ENCODE data around the gene C1orf52.

The C1orf52 gene

DNA sequence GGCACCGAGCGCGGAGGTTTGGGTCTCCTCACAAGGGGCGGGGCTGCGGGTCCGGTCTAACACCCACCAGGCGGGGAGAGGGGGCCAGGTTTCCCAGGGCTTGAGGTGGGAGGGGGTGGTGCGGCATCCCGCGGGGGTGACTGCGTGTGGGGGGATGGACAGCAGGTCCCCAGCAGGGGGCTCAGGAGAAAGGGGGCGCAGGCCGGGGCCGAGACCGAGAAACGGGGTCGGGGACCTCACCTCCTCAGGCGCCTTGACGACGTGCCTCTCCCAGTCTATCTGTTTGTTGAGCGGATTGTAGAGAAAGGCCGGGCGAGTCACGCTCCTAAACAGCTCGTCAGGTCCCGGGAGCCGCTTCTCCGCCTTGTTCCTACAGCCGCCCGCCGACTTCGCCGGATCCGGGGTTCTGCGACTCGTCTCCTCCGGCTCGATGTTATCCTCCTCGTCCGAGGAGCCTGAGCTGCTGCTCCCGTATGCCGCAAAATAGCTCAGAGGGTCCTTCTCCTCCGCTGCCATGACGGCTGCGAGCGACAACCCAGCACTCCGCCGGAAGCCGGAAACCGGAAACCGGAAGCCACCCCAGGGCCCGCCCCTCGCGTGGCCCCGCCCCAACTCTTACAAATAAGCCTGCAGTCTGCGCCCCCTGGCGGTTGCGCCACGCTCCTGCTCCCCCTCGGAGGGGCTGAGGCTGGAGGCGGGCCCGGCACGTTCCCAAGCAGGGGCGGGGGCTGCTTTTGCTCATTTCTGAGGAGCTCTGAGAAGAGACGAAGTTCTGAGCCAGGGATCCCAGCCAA is at the start of gene C1orf52:
Gene C1orf52 (minus strand): TSS at position 545 of the 794 bp plus-strand sequence. CDS start 29 bp downstream, at position 516.
- peak; percentile 96 for DNase-seq (ENCODE audit: low read depth)

DNA sequence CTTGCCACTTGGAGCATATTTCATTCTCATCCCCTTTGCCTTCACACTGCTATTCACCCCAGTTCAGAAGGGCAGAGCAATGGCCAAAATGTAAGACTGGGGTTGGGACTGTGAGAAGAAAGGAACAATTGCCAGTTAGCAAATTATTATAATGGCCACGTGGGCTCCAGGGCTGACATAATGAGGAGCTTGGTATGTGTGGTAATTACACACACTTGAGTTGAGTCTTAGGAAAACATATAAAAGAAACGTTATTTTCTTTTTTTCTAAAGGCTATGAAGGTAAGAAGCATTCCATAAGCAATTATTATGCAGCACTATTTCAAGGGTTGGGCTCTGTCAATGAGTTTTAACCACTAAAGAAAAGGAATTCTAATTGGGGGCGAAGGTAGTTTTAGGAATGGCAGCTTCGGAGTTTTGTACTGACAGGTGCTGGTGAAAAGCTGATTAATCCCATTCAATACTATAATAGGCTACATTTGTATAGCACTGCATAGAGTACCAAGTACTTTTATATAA is 49.4 kb upstream of the C1orf52 start:
- no peak for DNase-seq (ENCODE audit: low read depth)

DNA sequence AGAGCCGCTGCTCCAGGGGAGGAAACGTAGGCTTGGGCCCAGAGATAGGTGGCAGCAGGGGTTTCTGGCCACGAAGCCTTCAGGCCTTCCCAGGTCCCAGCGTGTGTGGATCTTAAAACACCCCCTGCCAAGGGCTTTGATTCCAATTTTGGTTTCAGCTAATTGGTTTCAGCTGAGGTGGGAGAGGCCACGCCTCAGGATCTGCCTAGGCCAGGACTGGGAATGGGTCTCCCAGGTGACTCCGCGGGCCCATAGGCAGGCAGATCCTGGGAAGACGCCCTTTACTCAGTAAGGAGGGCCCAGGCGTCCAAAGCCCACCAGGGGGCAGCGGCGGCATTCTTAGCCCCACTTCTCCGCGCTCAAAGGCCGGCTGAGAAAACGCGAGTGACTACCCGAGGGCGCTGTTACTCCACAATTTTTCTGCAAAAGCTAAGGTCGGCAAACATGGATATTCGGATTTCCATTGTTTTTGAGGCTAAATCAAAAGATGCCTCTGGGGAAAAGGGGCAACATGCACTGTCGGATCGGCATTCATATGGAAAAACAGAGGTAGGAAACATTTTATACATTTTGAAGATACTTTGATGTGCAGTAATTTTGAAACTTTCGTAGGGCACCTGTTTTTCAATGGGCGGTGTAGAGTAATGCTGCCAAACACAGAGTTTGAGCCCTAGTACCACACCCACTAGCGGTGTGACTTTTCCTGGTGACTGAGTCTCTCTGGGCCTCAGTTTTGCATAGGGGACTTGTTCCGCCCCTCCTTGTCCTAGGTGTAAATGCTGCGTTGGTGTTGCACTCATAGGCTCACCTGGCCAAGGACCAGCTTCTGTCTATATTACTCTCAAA is 48.7 kb upstream of the C1orf52 start:
- peak; percentile 41 for DNase-seq (ENCODE audit: low read depth)

DNA sequence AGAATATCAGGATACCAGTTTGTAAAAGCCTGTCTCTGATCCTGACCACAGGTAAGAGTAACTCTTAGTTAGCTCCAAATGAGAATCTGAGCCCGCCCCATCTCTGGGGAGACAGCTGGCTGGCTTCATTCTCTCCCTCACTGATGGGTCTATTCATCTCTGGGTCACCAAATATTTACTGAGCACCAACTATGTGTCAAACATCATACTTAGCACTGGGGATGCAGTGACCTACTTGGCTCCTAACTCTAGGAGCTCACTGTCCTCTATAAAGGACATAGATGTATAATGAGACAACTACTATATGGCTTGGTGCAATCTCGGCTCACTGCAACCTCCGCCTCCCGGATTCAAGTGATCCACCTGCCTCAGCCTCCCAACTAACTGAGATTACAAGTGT is 46.8 kb upstream of the C1orf52 start:
- no peak for DNase-seq (ENCODE audit: low read depth)

DNA sequence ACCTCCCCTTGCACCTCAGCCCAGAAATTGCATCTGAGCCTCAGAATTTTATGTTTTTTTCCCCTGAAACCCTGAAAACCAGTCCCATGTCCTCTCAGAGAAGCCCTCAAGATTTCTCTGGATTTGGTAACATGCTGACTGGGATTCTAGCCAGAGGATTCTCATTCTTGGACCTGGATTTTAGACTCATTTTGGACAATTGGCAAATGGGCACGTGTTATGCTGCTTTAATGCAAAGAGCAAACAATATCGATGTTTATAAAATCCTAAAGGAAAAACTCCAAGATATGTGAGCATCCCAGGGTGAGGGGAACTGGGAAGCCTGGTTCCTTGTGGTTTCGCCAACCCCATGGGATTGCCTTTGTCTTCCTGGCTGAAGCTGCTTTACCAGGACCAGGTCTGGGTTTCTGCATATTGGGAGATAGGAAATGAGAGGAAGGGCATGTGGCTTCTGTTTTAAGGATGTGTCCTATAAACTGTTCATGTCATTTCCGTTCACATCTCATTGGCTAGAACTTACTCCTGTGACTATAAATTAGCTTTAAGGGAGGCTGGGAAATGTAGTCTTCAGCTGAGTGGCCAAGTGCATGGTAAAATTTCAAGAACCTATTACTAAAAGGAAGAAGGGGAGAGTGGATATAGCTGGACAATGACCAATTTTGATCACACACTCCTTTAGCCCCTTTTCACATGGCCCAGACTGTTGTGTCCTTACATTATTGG is 44.1 kb upstream of the C1orf52 start:
- DNase-seq (ENCODE audit: low read depth) = no peak

DNA sequence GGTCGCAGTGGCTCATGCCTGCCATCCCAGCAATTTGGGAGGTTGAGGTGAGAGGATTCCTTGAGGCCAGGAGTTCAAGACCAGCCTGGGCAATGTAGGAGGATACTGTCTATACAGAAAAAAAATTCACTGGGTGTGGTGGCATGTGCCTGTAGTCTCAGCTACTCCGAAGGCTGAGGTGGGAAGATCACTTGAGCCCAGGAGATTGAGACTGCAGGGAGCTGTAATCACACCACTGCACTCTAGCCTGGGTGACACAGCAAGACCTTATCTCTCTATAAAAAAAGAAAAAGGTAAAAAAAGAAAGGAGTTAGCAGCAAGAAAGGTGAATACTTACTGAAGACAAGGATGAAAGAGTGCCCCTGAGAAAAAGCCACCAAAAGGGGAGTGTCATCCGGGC is 40.7 kb upstream of the C1orf52 start:
- no peak for DNase-seq (ENCODE audit: low read depth)

DNA sequence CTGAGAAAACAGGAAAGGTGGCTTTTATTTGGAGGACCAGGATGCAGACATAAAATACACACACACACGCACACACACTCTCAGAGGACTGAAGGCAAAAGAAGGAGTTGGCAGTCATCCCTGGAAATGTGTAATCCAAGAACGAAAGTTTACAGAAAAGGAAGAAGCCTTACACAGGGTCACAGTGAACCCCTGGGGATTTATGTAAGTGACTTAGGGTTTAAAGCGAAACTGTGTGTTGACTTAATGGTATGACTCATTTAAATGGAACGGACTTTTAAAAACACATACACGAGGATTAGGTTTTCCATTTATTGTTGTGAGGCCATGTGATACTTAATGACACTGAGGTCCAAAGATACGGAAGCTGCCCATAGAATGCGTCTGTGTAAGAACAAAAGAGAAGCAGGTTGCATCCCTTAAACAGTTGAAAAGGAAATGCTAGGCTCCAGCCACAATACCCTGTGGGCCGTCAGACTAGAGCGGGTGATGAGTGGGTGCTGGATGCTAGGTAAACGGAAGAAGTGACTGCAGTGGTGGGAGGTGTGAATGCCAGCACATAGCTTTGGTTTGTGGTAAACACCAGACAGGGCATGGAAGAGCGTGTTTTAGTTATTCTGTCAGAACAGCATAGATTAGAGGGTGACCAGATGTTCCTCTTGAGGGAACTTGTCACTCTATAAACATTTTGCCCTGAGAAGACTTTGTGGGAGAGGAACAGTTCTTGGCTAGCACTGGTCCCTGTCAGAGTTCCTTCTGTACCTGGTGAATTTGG is 38.6 kb upstream of the C1orf52 start:
- peak; percentile 69 for DNase-seq (ENCODE audit: low read depth)

DNA sequence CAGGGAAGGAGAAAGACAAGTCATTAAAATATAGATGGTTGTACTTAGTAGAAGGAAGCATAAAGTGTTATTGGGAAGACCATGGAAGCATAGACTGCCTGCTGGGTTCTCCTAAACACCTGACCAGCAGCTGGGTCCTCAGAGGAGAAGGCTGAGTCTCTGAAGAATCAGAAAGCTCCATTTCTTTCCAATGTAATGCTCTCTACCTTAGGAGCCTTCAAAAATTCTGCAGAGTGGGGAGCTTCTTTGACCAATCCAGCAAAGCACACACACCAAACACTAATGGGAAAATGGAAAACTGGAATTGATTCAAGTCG is 38.0 kb upstream of the C1orf52 start:
- no peak for DNase-seq (ENCODE audit: low read depth)

DNA sequence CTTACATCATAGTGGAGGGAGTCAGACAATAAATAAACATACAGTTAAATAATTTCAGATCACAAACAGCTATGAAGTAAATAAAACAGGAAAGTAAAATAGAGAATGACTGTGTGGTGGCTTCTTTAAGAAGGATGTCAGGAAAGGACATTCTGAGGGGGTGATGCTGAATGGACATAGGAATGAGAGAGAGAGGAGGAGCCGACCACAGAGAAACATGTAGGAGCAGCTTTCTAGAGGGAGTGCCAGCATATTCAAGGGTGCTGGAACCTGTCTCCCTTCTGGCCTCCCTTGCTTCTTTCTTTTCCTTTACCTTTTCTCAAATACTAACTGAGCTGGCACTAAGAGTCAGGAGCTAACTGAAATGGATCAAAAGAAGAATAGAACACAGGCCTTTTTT is 37.5 kb upstream of the C1orf52 start:
- DNase-seq (ENCODE audit: low read depth) = no peak

DNA sequence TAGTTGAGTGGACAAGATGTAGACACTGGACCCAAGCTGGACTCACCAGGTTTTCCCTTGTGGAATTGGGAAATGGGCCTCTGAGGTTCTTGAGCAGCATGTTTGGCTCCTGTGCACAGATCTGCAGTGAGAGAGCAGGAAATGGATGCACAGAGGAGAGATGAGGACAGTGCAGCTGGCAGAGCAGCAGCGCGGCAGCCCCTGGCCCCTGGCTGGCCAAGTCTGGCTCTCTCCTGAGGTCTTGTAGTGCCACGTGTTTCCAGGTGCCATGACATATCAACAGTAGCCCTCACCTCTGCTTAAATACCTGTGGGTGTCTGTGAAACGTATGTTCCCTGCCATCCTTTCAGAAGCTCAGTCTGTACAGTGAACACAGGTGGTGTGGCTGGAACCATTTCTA is 36.2 kb upstream of the C1orf52 start:
- DNase-seq (ENCODE audit: low read depth) = no peak

DNA sequence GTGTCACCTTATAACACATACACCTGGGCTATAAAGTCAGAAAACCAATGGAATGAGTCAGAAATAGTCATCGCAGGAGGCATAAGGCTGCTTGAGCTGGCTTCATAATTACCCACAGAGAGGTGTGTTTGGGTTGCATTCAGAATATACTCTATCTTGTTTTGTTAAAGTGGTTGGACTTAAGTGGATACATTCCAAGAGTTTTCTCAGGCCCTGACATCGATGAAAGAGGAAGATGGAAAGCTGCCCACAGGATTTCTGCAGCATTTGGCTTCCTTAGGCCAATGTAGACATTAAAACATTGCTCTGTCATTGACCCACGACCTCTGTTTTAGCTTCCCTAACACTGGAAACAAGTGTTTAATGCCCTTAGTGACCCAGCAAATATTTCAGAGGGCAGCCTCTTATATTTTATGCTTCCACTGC is 35.6 kb upstream of the C1orf52 start:
- DNase-seq (ENCODE audit: low read depth) = no peak

DNA sequence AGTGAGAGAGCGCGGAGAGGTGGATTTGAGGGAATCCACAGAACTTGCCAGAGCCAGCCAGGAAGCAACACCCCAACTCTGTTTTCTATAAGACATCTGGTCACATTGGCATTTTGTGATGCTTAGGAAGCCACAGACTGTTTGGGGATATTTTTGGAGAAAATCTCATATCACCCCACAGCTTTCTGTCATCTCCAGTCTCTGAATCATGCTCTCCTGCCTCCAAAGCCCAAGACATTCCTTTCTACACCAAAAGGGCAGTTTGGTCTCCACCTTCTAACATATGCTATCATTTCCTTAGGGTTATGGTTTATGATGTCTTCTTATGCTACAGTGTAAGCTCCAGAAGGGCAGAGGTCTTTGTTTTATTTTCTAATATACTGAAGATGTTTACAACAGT is 31.4 kb upstream of the C1orf52 start:
- DNase-seq (ENCODE audit: low read depth) = no peak

DNA sequence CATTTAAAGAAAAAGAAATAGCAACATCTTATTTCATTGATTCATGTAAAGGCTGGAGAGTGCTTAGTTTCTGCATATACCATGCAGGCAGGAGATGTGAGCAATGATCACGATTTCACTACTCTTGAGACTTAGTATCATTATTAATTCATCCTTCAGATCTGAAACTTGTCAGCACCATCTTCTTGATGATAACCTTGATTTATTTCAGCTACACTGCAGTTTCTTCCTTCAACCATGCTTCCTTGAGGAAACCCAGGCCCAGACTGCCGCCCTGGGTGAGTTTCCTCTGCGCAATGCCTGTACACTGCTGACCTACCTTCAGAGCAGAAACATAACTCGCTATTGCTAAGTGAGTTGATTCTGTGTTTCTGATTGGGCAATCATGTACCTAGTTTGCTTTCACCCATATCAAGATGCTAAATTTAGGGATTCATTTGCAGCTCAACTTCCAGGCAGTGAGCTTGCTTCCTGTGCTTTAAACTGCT is 30.4 kb upstream of the C1orf52 start:
- no peak for DNase-seq (ENCODE audit: low read depth)

DNA sequence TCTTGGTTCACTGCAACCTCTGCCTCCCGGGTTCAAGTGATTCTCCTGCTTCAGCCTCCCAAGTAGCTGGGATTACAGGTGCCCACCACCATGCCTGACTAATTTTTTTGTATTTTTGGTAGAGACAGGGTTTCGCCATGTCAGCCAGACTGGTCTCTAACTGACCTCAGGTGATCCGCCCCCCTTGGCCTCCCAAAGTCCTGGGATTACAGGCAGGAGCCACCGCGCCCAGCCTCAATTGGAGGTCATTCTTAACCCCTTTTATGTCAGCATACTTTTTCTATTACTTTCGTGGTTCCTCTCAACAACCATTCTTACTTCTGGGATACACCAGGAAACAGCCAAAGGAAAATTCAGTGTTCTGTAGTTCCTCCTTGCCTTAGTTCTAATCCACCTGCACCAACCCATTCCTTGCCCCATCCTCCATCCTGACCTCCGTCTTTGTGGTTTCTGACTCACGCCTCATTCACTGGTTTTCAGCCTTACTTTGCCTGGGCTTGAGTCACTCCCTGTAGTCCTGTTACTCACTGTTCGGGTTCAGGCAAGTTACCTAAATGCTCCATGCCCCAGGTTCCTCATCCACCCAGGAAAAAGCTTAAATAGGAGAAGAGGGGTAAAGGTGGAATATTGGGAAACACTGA is 29.9 kb upstream of the C1orf52 start:
- no peak for DNase-seq (ENCODE audit: low read depth)

DNA sequence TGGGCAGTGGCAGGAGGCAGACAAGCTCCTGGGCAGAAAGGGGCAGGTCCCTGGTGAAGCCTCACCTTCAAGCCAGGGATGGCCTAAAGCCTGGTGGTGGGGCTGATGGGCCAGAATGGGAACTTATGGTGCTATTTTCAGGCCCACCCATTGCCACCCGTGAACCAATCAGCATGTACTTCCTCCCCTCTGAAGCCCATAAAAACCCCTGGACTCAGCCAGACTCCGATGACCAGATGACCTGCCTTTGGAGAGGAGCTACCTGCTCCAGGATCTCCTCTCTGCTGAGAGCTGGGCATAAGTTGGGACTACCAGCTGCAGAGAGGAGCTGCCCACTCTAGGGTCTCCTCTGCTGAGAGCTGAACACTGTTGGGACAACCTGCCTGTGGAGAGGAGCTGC is 24.7 kb upstream of the C1orf52 start:
- no peak for DNase-seq (ENCODE audit: low read depth)

DNA sequence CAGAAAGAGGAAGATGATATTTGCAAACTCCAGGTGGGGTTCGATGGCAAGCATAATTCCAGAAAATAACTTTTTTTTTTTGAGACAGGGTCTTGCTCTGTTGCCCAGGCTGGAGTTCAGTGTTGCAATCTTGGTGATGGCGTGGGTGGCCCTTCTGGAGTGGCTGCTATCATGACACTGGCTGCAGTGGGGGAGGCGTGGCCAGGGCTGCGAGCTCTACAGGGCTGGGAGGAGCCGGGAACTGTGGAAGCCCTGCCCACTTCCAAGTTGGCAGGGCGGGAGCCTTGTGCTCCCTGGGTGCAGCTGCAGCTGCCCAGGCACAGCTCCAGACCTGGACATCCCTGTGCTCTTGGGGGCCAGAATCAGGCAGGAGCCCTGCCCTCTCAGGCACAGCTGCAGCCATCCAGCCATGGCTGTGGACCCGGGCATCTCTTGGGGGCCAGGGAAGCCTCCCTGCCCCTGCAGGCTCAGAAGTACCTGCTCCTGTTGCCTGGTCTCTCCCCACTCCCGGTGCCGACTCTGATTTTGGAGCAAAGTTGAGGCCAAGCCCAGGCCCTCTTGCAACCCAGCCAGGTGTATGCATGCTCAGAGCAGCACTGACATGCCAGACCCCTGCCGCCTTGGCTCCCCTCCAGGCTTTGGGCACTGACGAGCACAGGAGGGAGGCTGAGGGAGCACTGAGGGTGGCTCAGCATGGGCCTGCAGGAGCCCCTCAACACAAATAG is 24.2 kb upstream of the C1orf52 start:
- no peak for DNase-seq (ENCODE audit: low read depth)

DNA sequence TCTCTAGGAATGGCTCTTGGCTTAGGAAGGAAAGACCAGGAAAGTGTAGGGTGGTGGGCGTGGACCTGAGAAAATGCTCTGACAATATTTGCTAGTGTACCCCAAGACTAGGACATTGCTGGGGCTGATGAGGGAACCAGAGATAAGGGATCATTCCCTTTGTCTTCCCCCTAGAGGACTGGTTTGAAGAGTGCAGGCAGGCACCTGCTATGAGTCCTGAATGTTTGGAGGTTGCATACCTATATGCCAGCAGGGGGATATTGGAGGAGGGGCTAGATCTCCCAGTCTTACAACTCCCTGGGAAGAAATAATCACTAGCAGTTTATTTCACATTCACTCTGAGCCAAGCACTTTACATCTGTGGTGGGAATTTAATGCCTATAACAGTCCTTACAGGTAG is 23.0 kb upstream of the C1orf52 start:
- no peak for DNase-seq (ENCODE audit: low read depth)

DNA sequence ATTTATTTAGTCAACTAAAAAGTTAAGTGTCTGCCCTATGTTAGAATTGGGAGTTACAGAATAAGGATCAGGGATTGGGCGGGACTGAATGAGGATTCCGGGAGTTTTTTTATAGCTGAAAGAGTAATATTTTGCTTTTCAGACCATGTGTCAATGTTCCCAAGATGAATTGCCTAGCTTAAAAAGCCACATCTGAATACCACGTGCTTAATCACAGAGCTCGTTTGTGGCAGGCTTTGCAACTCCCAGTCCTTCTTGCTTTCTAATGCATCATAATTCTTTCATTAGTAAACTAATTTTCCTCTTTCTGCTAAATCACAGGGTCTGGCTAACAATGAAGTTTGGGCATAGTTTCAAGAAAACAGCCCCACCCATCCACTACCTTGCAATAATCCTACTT is 21.2 kb upstream of the C1orf52 start:
- no peak for DNase-seq (ENCODE audit: low read depth)

DNA sequence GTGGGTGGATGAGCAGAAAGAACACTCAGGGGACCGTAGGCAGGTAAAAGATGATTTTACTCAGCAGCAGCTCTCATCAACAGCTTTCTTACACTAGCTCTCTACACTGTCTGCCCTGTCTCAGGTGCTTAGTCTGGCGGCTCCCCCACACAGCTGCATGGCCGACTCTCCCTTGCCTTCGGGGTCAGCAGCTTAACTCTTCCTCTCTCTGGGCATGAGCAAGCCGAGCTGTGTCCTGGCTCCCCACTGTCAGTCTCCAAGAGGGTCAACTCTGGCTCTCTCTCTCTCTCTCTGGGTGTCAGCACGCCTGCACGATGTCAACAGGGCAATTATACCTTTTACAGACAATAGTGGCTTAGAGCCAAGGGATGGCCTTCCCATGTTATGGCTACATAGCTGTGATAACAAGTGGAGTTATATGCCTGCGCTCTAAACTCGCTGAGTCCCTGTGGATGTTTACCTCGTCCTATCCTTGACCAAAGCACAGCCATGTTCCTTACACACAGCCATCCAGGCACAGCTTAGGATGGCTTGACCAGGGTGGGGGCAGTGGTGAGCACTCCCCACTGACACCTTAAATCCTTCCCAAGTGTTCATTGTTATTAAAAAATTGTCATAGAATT is 20.1 kb upstream of the C1orf52 start:
- DNase-seq (ENCODE audit: low read depth) = no peak

DNA sequence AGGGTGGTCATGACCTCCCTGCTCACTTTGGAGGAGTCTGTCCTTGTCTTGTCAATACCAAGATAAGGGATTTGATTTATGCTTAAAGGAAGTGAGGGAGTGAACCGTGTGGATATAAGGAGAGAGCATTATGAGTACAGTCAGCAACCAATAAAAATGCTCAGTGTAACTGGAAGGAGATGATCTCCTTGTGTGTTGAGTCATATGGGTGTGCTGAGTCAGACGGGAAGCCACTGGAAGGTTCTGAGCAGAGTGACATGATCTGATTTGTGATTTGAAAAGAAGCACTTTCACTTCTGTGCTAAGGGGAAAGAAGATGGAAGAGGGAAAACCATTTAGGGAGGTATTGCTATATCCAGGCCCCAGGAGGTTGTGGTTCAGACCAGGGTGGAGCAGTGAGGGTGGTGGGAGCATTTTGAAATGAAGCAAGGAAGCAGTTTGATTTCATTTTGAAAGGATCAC is 19.4 kb upstream of the C1orf52 start:
- DNase-seq (ENCODE audit: low read depth) = peak; percentile 57
